ENCODE measurements around the gene RPA1. TPM values are rescaled to one million over a fixed set of nuclear protein-coding genes. Genes with fewer than 3 reads are reported as not detected.

The RPA1 gene
- total RNA-seq, 6 experiments from 2014 or later, result 83.2 to 111 (median 108) TPM

GRCh38 chr17:1942666-1943435, 113.0 kb downstream of the RPA1 start:
- TF ChIP-seq CTCF (IDR thresholded peaks at IDR 0.05), result no peak
- no peak overlapping the region for H3K27ac Mint-ChIP-seq
- H3K9me3 Mint-ChIP-seq, result no peaks in the 10 kb centered on the region
- DNase-seq, result no peak
- peaks cover 18% of the 10 kb centered on the region for H3K27me3 Mint-ChIP-seq (ENCODE audit: insufficient read depth)
- no peaks in the 10 kb centered on the region for H3K36me3 Mint-ChIP-seq (ENCODE audit: low read depth)
- no peak overlapping the region for H3K4me3 Mint-ChIP-seq
- no peaks in the 10 kb centered on the region for H3K4me1 Mint-ChIP-seq (ENCODE audit: low read depth)

GRCh38 chr17:1943436-1943831, 113.6 kb downstream of the RPA1 start:
- H3K36me3 Mint-ChIP-seq (ENCODE audit: low read depth), result no peaks in the 10 kb centered on the region
- no peaks in the 10 kb centered on the region for H3K4me1 Mint-ChIP-seq (ENCODE audit: low read depth)
- no peak for DNase-seq
- no peaks in the 10 kb centered on the region for H3K9me3 Mint-ChIP-seq
- TF ChIP-seq CTCF (IDR thresholded peaks at IDR 0.05), result no peak
- peaks cover 18% of the 10 kb centered on the region for H3K27me3 Mint-ChIP-seq (ENCODE audit: insufficient read depth)
- H3K4me3 Mint-ChIP-seq, result no peak overlapping the region
- H3K27ac Mint-ChIP-seq, result no peak overlapping the region

DNA sequence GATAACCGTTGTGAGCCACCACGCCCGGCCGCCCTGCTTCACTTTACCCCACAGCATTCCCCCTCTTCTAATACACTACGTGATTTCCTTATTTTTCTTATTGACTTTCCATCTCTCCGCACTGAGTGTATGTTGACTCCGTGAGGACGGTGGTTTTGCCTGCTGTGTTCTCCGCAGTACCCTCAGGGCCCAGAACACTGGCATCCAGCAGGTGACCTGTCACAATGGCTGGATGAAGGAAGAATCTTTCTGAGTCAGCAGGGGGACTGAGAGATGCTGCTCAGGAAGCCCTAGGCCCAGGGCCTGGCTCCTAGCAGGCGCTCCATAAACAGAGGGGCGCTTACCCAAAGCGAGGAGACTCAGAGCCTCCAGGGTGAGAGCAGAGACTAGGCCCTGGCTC, 115.8 kb downstream of the RPA1 start:
- H3K4me3 Mint-ChIP-seq, result no peak overlapping the region
- no peak for DNase-seq
- TF ChIP-seq CTCF (IDR thresholded peaks at IDR 0.05), result no peak
- no peak overlapping the region for H3K27ac Mint-ChIP-seq
- no peaks in the 10 kb centered on the region for H3K4me1 Mint-ChIP-seq (ENCODE audit: low read depth)
- peaks cover 11% of the 10 kb centered on the region for H3K27me3 Mint-ChIP-seq (ENCODE audit: insufficient read depth)
- no peaks in the 10 kb centered on the region for H3K9me3 Mint-ChIP-seq
- no peaks in the 10 kb centered on the region for H3K36me3 Mint-ChIP-seq (ENCODE audit: low read depth)

DNA sequence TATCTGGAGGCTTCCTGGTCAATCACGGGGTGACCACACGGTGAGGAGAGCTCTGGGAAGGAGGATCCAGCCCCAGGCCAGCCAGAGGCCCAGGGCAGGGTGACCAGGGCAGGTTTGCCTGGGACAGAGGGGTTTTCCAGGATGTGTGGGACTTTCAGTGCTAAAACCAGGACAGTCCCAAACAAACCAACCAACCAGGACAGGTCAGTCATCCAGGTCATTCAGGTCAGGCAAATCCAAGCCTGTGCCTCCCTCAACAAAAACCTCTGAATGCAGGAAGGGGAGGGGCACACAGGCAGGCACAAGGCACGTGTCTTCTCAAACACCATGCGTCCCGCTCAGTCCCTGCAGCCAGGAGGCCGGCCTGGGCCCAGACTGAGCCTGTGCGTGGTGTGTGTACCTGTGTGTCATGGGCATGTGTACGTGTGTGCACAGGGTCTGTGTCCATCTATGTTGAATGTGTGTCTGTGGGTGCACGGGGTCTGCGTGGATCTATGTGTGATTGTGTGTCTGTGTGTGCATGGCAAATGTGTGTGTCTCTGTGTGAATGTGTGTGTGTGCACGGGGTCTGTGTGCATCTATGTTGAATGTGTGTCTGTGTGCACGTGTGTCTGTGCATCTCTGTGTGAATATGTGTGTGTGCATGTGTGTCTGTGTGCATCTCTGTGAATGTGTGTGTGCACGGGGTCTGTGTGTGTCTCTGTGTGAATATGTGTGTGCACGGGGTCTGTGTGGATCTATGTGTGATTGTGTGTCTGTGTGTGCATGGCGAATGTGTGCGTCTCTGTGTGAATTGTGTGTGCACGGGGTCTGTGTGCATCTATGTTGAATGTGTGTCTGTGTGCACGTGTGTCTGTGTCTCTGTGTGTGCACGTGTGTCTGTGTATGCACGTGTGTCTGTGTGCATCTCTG, 116.5 kb downstream of the RPA1 start:
- H3K9me3 Mint-ChIP-seq, result no peaks in the 10 kb centered on the region
- peaks cover 8% of the 10 kb centered on the region for H3K27me3 Mint-ChIP-seq (ENCODE audit: insufficient read depth)
- no peak overlapping the region for H3K4me3 Mint-ChIP-seq
- DNase-seq, result no peak
- H3K4me1 Mint-ChIP-seq (ENCODE audit: low read depth), result no peaks in the 10 kb centered on the region
- no peak overlapping the region for H3K27ac Mint-ChIP-seq
- TF ChIP-seq CTCF (IDR thresholded peaks at IDR 0.05), result no peak
- no peaks in the 10 kb centered on the region for H3K36me3 Mint-ChIP-seq (ENCODE audit: low read depth)

GRCh38 chr17:1947229-1947742, 117.5 kb downstream of the RPA1 start:
- peaks cover 9% of the 10 kb centered on the region for H3K27me3 Mint-ChIP-seq (ENCODE audit: insufficient read depth)
- H3K4me1 Mint-ChIP-seq (ENCODE audit: low read depth), result no peaks in the 10 kb centered on the region
- no peaks in the 10 kb centered on the region for H3K9me3 Mint-ChIP-seq

More at GRCh38 chr17:1947229-1947742, 117.5 kb downstream of the RPA1 start:
- H3K36me3 Mint-ChIP-seq (ENCODE audit: low read depth), result no peaks in the 10 kb centered on the region
- TF ChIP-seq CTCF (IDR thresholded peaks at IDR 0.05), result no peak
- no peak overlapping the region for H3K4me3 Mint-ChIP-seq
- no peak overlapping the region for H3K27ac Mint-ChIP-seq
- DNase-seq, result no peak

Data from HFFc6 (cell line).